CD4-positive, alpha-beta memory T cell (primary cell): ENCODE results near the gene CDK6. TPM values are rescaled to one million over a fixed set of nuclear protein-coding genes. Genes with fewer than 3 reads are reported as not detected.

Source experiments
- CTCF ChIA-PET: fragments of 350-600 bp; sonication (Branson Sonifier 250); formaldehyde crosslinking; loops from one replicate; lab custom pipeline; 2021; ENCODE audit warnings: inconsistent platforms; ENCODE audit not compliant: partially characterized antibody; lab: Charles Lee
- POLR2A ChIA-PET: fragments of 350-600 bp; sonication (Branson Sonifier 250); formaldehyde crosslinking; loops from one replicate; lab custom pipeline; 2021; ENCODE audit not compliant: partially characterized antibody; lab: Charles Lee
- DNase-seq, 5 donors: peaks; one replicate each; pipeline versions ENCODE4 v3.0.0 to v3.0.0-alpha.2; 2020 to 2022; ENCODE audit warnings: mixed read lengths in 1 of 5
- H3K27ac ChIP-seq: one replicate; pipeline ENCODE4 v1.7.0; 2013; ENCODE audit warnings: low read depth, low read length
- H3K27me3 ChIP-seq: 2 replicates; pipeline ENCODE4 v1.7.0; 2013; ENCODE audit warnings: mild to moderate bottlenecking, low read length, moderate library complexity; ENCODE audit not compliant: insufficient read depth
- H3K36me3 ChIP-seq: 2 replicates; pipeline ENCODE4 v1.7.0; 2013; ENCODE audit warnings: mild to moderate bottlenecking, low read length, moderate library complexity; ENCODE audit not compliant: insufficient read depth
- H3K4me1 ChIP-seq: 2 replicates; pipeline ENCODE4 v1.7.0; 2013; ENCODE audit warnings: mild to moderate bottlenecking, low read length, moderate library complexity; ENCODE audit not compliant: insufficient read depth
- H3K4me3 ChIP-seq, 2 donors: one replicate each; pipeline ENCODE4 v1.7.0; 2013; ENCODE audit warnings: low read length in 2 of 2, mild to moderate bottlenecking in 1 of 2
- H3K9me3 ChIP-seq, 2 donors: one replicate each; pipeline ENCODE4 v1.7.0; 2013; ENCODE audit warnings: low read length in 2 of 2, control low read depth in 1 of 2; ENCODE audit not compliant: control insufficient read depth in 1 of 2
- H3K27ac Mint-ChIP-seq, 7 donors: one replicate each; pipeline ENCODE4 v1.8.0; 2020 to 2021; ENCODE audit warnings: mixed read lengths in 7 of 7, mild to moderate bottlenecking in 6 of 7, inconsistent platforms in 3 of 7, moderate library complexity in 3 of 7
- H3K27me3 Mint-ChIP-seq, 2 donors: one replicate each; pipeline ENCODE4 v1.8.0; 2020 to 2021; ENCODE audit warnings: mixed read lengths in 2 of 2
- H3K36me3 Mint-ChIP-seq, 2 donors: one replicate each; pipeline ENCODE4 v1.8.0; 2020 to 2021; ENCODE audit warnings: mixed read lengths in 2 of 2, inconsistent platforms in 1 of 2, mild to moderate bottlenecking in 1 of 2
- H3K4me1 Mint-ChIP-seq, 4 donors: one replicate each; pipeline ENCODE4 v1.8.0; 2020 to 2021; ENCODE audit warnings: mixed read lengths in 4 of 4, mild to moderate bottlenecking in 1 of 4
- H3K4me3 Mint-ChIP-seq, 8 donors: one replicate each; pipeline ENCODE4 v1.8.0; 2020 to 2021; ENCODE audit warnings: mixed read lengths in 8 of 8, mild to moderate bottlenecking in 7 of 8, moderate library complexity in 6 of 8, inconsistent platforms in 3 of 8
- H3K9me3 Mint-ChIP-seq, 8 donors: one replicate each; pipeline ENCODE4 v1.8.0; 2020 to 2021; ENCODE audit warnings: mixed read lengths in 8 of 8, mild to moderate bottlenecking in 5 of 8, inconsistent platforms in 3 of 8, moderate library complexity in 1 of 8
- intact Hi-C: fragments of 100-400 bp; cut with micrococcal nuclease; formaldehyde crosslinking; loops from one replicate; pipeline ENCODE4 v1.15.1; 2023
- polyA plus RNA-seq, 2 donors: library from polyadenylated mRNA; unstranded; fragments of 300-500 nt; fragmentation: Illumina TruSeq; gene quantifications; one replicate each; pipeline ENCODE4 v1.2.3, GENCODE V29; 2021
- total RNA-seq, 2 experiments: library from RNA; stranded (reverse); gene quantifications; one replicate each; pipeline ENCODE4 v1.2.3, GENCODE V29; 2021

The CDK6 gene
- total and polyA plus RNA-seq, 4 experiments from 2014 or later, result 18.4 to 23.6 (median 21.1) TPM

DNA sequence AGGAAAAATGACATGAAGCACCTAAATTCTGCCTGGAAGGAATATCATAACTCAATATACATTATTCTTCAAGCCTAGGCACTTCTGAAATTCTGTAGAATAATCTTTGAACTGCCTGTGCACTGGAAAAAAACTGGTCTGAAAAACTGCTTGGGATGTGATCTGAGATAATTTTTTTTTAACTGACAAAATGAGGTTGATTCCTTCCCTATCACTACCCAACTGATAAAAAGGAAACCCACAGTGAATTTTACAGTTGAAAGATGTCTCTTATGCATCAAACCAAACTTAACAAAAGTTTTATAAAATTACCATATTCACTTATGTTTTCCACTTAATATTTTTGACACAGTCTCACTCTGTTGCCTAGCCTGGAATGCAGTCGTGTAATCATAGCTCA, 179.0 kb downstream of the CDK6 start:
- intact Hi-C loops, result no loop called here
- no peaks in the 10 kb centered on the region for H3K27me3 ChIP-seq
- H3K4me1 Mint-ChIP-seq, result peaks cover 9 to 21% (median 12%) of the 10 kb centered on the region in 4 donors
- ChIA-PET CTCF (no interaction called here), POLR2A (no interaction called here)
- no peak overlapping the region for H3K27ac ChIP-seq
- peak overlapping the region in 1 of 7 donors; percentile 38 for H3K27ac Mint-ChIP-seq
- H3K36me3 ChIP-seq, result no peaks in the 10 kb centered on the region
- no peak overlapping the region for H3K4me3 ChIP-seq
- H3K9me3 ChIP-seq, result no peaks in the 10 kb centered on the region
- no peak overlapping the region for H3K4me3 Mint-ChIP-seq
- peaks cover 6 to 10% of the 10 kb centered on the region in 2 donors for H3K36me3 Mint-ChIP-seq
- H3K4me1 ChIP-seq, result no peaks in the 10 kb centered on the region
- no peaks in the 10 kb centered on the region for H3K27me3 Mint-ChIP-seq
- no peaks in the 10 kb centered on the region for H3K9me3 Mint-ChIP-seq
- DNase-seq, result no peak

DNA sequence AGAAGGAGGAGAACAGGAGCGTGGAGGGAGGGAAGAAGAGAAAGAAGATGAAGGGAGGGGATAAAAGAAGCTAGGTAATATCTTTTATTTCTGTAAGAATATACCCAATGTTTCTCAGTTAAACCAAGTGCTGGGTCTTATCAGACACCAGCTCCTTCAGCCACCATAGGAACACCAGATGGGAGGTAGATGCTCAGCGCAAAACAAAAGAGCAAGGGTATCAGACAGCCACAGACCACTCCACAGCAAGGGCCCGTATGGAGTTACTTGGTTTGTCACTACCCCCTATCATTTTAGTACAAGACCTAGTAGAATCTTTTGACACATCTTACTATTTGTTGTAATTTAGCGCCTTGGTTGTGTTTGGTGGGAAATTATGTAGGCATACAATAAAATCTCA, 180.3 kb downstream of the CDK6 start:
- Histone ChIP-seq H3K27ac (no peak overlapping the region), H3K36me3 (no peaks in the 10 kb centered on the region), H3K4me3 (no peak overlapping the region), H3K9me3 (no peaks in the 10 kb centered on the region), H3K4me1 (no peaks in the 10 kb centered on the region), H3K27me3 (no peaks in the 10 kb centered on the region)
- intact Hi-C loops, result no loop called here
- no peaks in the 10 kb centered on the region for H3K27me3 Mint-ChIP-seq
- CTCF ChIA-PET, result no interaction called here
- no peak for DNase-seq
- H3K36me3 Mint-ChIP-seq, result peaks cover 6 to 10% of the 10 kb centered on the region in 2 donors
- H3K27ac Mint-ChIP-seq, result peak overlapping the region in 1 of 7 donors; percentile 0
- H3K4me1 Mint-ChIP-seq, result peaks cover 9 to 21% (median 14%) of the 10 kb centered on the region in 4 donors
- no peak overlapping the region for H3K4me3 Mint-ChIP-seq
- POLR2A ChIA-PET, result no interaction called here
- H3K9me3 Mint-ChIP-seq, result no peaks in the 10 kb centered on the region

DNA sequence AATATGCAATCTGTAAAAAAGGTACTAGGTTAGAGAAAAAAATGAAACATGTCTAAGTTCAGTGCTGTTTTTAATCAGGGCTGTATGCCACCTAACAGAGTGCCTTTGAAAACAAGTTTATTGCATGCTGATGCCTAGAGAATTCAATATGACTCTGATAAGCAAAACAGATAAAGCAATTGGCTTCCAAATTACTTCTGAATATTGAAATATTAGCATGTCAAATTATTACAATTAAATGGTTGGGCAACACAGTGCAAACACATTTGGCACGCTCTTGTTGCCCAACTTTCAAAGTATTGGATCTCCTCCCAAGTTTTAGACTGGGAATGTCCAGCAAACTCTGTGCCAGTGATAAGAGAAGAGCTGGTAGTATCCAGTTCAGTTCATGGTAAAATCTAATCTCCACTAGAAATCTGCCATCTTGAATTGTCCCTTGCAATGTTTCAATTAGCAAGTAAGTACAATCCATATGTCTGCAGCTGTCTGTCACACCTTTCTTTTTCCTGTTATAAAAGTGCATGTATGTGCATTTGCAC, 181.0 kb downstream of the CDK6 start:
- ChIA-PET POLR2A (no interaction called here), CTCF (no interaction called here)
- no peaks in the 10 kb centered on the region for H3K9me3 Mint-ChIP-seq
- H3K27ac Mint-ChIP-seq, result no peak overlapping the region
- Histone ChIP-seq H3K36me3 (no peaks in the 10 kb centered on the region), H3K4me3 (no peak overlapping the region), H3K9me3 (no peaks in the 10 kb centered on the region), H3K27ac (no peak overlapping the region), H3K4me1 (no peaks in the 10 kb centered on the region), H3K27me3 (no peaks in the 10 kb centered on the region)
- H3K36me3 Mint-ChIP-seq, result peaks cover 6 to 10% of the 10 kb centered on the region in 2 donors
- intact Hi-C loops, result no loop called here
- no peaks in the 10 kb centered on the region for H3K27me3 Mint-ChIP-seq
- H3K4me1 Mint-ChIP-seq, result peaks cover 9 to 21% (median 14%) of the 10 kb centered on the region in 4 donors
- H3K4me3 Mint-ChIP-seq, result no peak overlapping the region
- no peak for DNase-seq

DNA sequence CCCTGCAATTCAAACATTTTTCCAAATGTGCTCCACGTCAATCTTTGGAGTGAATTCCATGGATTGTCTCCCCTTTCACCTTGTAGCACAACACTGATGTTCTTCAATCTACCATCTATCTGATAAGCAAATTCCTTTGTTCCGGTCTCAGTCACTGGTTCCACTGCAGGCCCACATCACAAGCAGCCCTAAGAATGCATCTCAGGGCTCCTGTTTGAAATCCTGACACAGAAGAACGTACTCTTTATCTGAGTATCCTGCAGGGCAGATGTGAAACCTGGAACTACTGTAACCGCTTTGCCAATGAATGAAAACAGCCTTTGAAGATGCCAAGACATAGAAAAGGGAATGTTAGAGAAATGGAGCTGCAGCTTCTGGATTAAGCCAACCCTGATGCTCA, 183.2 kb downstream of the CDK6 start:
- H3K27me3 Mint-ChIP-seq, result no peaks in the 10 kb centered on the region
- peaks cover 12 to 28% (median 17%) of the 10 kb centered on the region in 4 donors for H3K4me1 Mint-ChIP-seq
- no peaks in the 10 kb centered on the region for H3K27me3 ChIP-seq
- H3K9me3 ChIP-seq, result no peaks in the 10 kb centered on the region
- H3K4me3 Mint-ChIP-seq, result no peak overlapping the region
- H3K27ac Mint-ChIP-seq, result peak overlapping the region in 1 of 7 donors; percentile 70
- intact Hi-C loops, result no loop called here
- no peak overlapping the region for H3K4me3 ChIP-seq
- ChIA-PET POLR2A (no interaction called here), CTCF (interaction anchor here (0.9 to 2.0 kb wide), 4 partner anchors 9 to 32 kb away, joined by 3 to 5 read pairs (median 4); no protein-coding TSS in a partner anchor)
- H3K4me1 ChIP-seq, result no peaks in the 10 kb centered on the region
- H3K36me3 ChIP-seq, result no peaks in the 10 kb centered on the region
- no peaks in the 10 kb centered on the region for H3K9me3 Mint-ChIP-seq
- DNase-seq, result no peak
- no peak overlapping the region for H3K27ac ChIP-seq
- H3K36me3 Mint-ChIP-seq, result peaks cover 0 to 6% of the 10 kb centered on the region in 2 donors

DNA sequence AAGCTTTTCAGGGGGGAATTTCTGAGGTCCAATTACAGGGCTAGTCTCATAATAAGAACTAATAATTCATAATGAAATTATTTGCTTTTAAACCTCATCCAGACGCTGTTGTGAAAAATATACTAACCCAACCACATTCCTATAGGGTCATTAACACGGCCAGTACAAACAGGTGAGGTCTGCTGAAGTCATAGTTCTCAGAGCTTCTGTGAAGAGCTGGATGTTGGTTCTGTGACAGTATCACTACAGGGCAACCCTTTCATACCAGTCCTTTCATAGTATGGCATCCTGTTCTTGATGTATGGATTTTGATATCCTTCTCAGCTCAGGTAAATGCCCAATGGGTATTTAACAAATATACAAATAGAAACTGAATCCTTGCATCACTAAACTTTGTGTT, 183.8 kb downstream of the CDK6 start:
- no peaks in the 10 kb centered on the region for H3K9me3 ChIP-seq
- intact Hi-C loops, result no loop called here
- no peak overlapping the region for H3K4me3 ChIP-seq
- H3K9me3 Mint-ChIP-seq, result no peaks in the 10 kb centered on the region
- H3K4me3 Mint-ChIP-seq, result no peak overlapping the region
- peaks cover 0 to 6% of the 10 kb centered on the region in 2 donors for H3K36me3 Mint-ChIP-seq
- ChIA-PET CTCF (interaction anchor here (0.9 to 2.0 kb wide), 3 partner anchors 9 to 31 kb away, joined by 4 to 5 read pairs (median 5); no protein-coding TSS in a partner anchor), POLR2A (no interaction called here)
- DNase-seq, result no peak
- H3K27ac Mint-ChIP-seq, result no peak overlapping the region
- no peak overlapping the region for H3K27ac ChIP-seq
- no peaks in the 10 kb centered on the region for H3K27me3 Mint-ChIP-seq
- H3K4me1 Mint-ChIP-seq, result peaks cover 18 to 34% (median 22%) of the 10 kb centered on the region in 4 donors
- H3K27me3 ChIP-seq, result no peaks in the 10 kb centered on the region
- H3K36me3 ChIP-seq, result no peaks in the 10 kb centered on the region
- H3K4me1 ChIP-seq, result no peaks in the 10 kb centered on the region

DNA sequence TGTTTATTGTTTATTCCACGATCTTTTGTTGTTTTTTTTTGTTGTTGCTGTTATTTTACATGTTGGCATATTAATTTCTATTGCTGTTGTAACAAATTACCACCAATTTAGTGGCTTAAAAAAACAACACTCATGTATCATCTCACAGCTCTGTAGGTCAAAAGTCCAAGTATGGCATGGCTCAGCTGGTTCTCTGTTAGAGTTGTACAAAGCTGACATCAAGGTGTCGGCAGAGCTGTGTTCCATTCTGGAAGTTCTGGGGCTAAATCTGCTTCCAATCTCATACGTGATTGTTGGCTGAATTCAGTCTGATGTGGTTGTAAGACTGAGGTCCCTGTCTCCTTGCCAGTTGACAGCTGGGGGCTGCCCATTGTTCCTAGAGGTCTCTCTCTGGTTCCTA, 186.0 kb downstream of the CDK6 start:
- Histone ChIP-seq H3K9me3 (no peaks in the 10 kb centered on the region), H3K36me3 (no peaks in the 10 kb centered on the region), H3K4me1 (peaks cover 4% of the 10 kb centered on the region), H3K27ac (no peak overlapping the region), H3K27me3 (no peaks in the 10 kb centered on the region), H3K4me3 (no peak overlapping the region)
- H3K27me3 Mint-ChIP-seq, result no peaks in the 10 kb centered on the region
- no peak overlapping the region for H3K4me3 Mint-ChIP-seq
- ChIA-PET CTCF (no interaction called here), POLR2A (no interaction called here)
- peaks cover 28 to 44% (median 36%) of the 10 kb centered on the region in 4 donors for H3K4me1 Mint-ChIP-seq
- H3K27ac Mint-ChIP-seq, result no peak overlapping the region
- peaks cover 0 to 2% (median 0%) of the 10 kb centered on the region in 8 donors for H3K9me3 Mint-ChIP-seq
- DNase-seq, result no peak
- intact Hi-C loops, result no loop called here
- no peaks in the 10 kb centered on the region for H3K36me3 Mint-ChIP-seq

DNA sequence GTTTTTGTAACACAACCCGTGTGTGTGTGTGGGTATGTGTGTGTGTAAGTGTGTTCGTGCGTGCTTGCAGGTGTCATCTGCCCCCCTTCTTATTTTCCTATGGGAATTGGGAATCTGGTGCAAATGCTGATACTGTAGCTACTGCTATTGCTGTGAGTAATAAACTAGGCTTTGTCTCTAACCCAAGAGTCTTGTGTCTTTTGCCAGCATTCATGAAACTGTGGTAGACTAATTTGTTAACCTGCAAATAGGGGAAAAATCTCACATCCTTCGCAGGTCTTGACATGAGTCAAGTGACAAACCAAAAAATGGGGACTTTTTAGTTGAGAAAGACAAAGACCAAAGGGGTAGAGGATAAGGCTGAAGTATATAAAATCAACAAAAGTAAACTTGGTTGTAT, 188.3 kb downstream of the CDK6 start:
- H3K4me1 Mint-ChIP-seq, result peaks cover 34 to 55% (median 44%) of the 10 kb centered on the region in 4 donors
- CTCF ChIA-PET, result interaction anchor here (1.0 kb wide), 1 partner anchor 185 kb away, joined by 3 read pairs; no protein-coding TSS in a partner anchor
- H3K27me3 Mint-ChIP-seq, result no peaks in the 10 kb centered on the region
- Histone ChIP-seq H3K27ac (no peak overlapping the region), H3K36me3 (no peaks in the 10 kb centered on the region), H3K27me3 (no peaks in the 10 kb centered on the region), H3K4me1 (peaks cover 13% of the 10 kb centered on the region), H3K4me3 (no peak overlapping the region), H3K9me3 (no peaks in the 10 kb centered on the region)
- H3K36me3 Mint-ChIP-seq, result peaks cover 0 to 4% of the 10 kb centered on the region in 2 donors
- DNase-seq, result no peak
- no peak overlapping the region for H3K4me3 Mint-ChIP-seq
- POLR2A ChIA-PET, result no interaction called here
- intact Hi-C loops, result no loop called here
- peaks cover 0 to 2% (median 0%) of the 10 kb centered on the region in 8 donors for H3K9me3 Mint-ChIP-seq
- peak overlapping the region in 2 of 7 donors; percentile 3 to 31 for H3K27ac Mint-ChIP-seq
